Mesothelial cell of epicardium (in vitro differentiated cells): ENCODE data around the gene ZNF85. TPM values are rescaled to one million over a fixed set of nuclear protein-coding genes. Genes with fewer than 3 reads are reported as not detected.
"Not testable (repeated sequence)": the region's sequence is repeated elsewhere in the genome, so short reads cannot be mapped to it uniquely, and the experiment has no call there.

Source experiments
- DNase-seq, 2 experiments: peaks; one replicate each; pipeline ENCODE4 v3.0.0; 2021; ENCODE audit warnings: low spot score in 2 of 2; ENCODE audit not compliant: unreplicated experiment in 2 of 2
- H3K27ac Mint-ChIP-seq: 2 replicates; pipeline ENCODE4 v1.8.0; 2021; ENCODE audit warnings: mixed read lengths
- H3K27me3 Mint-ChIP-seq: 2 replicates; pipeline ENCODE4 v1.8.0; 2021; ENCODE audit warnings: low read depth, mixed read lengths
- H3K36me3 Mint-ChIP-seq: 2 replicates; pipeline ENCODE4 v1.8.0; 2021; ENCODE audit warnings: mixed read lengths
- H3K4me1 Mint-ChIP-seq: 2 replicates; pipeline ENCODE4 v1.8.0; 2021; ENCODE audit warnings: mixed read lengths
- H3K4me3 Mint-ChIP-seq: 2 replicates; pipeline ENCODE4 v1.8.0; 2021; ENCODE audit warnings: mild to moderate bottlenecking, moderate library complexity, mixed read lengths
- H3K9me3 Mint-ChIP-seq: 2 replicates; pipeline ENCODE4 v1.8.0; 2021; ENCODE audit warnings: mixed read lengths
- CTCF ChIP-seq: fragments of 200-600 bp; sonication (generic); IDR thresholded peaks from one replicate; pipeline ENCODE4 v1.5.0; 2021; ENCODE audit warnings: antibody characterized with exemption; ENCODE audit not compliant: unreplicated experiment
- total RNA-seq: library from RNA; stranded (reverse); gene quantifications from 3 replicates; pipeline ENCODE4 v1.2.1, GENCODE V29; 2021

Gene ZNF85
- total RNA-seq, 1 donor from 2014 or later, result 18.2 TPM

- peaks cover 11% of the 10 kb centered on the region for H3K36me3 Mint-ChIP-seq
- peaks cover 22% of the 10 kb centered on the region for H3K4me1 Mint-ChIP-seq
- no peak for TF ChIP-seq CTCF
- DNase-seq, result no peak
- no peak overlapping the region for H3K27ac Mint-ChIP-seq
- no peak overlapping the region for H3K4me3 Mint-ChIP-seq
- peaks cover 4% of the 10 kb centered on the region for H3K9me3 Mint-ChIP-seq
- H3K27me3 Mint-ChIP-seq, result no peaks in the 10 kb centered on the region
Measured at GRCh38 chr19:20928371-20928770, 5.3 kb downstream of the ZNF85 start.

DNA sequence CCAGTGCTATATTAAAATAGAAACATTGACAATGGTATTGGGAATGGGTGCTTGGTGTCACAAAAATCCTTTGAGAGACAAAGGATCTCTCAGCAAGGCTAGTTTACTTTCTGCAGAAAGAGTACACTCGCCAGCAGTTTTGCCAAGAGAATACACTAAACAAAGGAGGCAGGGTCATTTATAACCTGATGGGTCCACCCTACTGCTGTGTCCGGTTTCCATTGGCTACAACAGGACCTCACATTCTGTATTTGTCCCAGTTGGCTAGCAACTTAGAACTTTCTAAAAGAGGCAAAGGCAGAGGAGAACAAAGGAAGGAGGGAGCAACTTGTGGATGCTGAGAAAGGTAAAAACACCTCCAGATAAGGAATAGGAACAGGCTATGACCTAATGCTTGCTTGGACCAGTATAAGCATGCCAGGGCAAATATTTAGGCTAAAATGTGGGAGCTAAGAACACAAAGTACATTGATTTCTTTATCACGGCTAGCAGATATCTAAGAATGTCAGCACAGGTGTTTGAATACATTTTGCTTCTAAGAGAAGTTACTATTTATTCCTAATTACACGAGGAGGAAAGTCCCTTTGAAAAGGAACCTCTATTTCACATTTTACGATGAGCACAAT, 13.4 kb downstream of the ZNF85 start:
- not testable (repeated sequence) for H3K27ac Mint-ChIP-seq, H3K27me3 Mint-ChIP-seq, H3K4me3 Mint-ChIP-seq, H3K9me3 Mint-ChIP-seq, H3K4me1 Mint-ChIP-seq, DNase-seq
- peaks cover 35% of the 10 kb centered on the region for H3K36me3 Mint-ChIP-seq

GRCh38 chr19:20952561-20953095, 29.6 kb downstream of the ZNF85 start:
- DNase-seq, H3K27ac Mint-ChIP-seq, H3K27me3 Mint-ChIP-seq, H3K4me1 Mint-ChIP-seq, H3K4me3 Mint-ChIP-seq: not testable (repeated sequence)
- Mint-ChIP-seq H3K9me3 (peaks cover 29% of the 10 kb centered on the region), H3K36me3 (peaks cover 31% of the 10 kb centered on the region)

GRCh38 chr19:20964798-20965197, 41.7 kb downstream of the ZNF85 start:
- no peaks in the 10 kb centered on the region for H3K36me3 Mint-ChIP-seq
- no peak for TF ChIP-seq CTCF
- no peak for DNase-seq
- peaks cover 45% of the 10 kb centered on the region for H3K9me3 Mint-ChIP-seq
- H3K27me3 Mint-ChIP-seq, result no peaks in the 10 kb centered on the region
- H3K4me1 Mint-ChIP-seq, result no peaks in the 10 kb centered on the region
- no peak overlapping the region for H3K4me3 Mint-ChIP-seq
- H3K27ac Mint-ChIP-seq, result no peak overlapping the region

DNA sequence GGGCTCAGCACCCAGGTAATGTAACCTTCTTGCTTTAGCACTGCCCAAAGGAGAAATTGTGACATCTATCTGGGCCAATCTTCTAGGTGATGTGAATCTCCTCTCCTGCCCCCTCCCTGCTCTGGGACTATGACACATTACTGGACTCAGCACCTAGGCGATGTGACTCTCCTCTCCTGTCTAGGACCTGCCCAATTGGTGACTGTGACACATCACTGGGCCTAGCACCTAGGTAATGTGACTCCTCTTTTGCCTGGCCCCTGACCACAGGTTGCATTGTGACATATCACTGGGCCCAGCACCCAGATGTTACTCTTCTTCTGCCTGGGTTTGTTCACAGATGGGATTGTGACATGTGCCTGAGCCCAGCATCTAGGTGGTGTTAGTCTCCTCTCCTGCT, 45.0 kb downstream of the ZNF85 start:
- no peak for DNase-seq
- Mint-ChIP-seq H3K27ac (no peak overlapping the region), H3K27me3 (no peaks in the 10 kb centered on the region), H3K4me3 (no peak overlapping the region), H3K36me3 (no peaks in the 10 kb centered on the region), H3K9me3 (peaks cover 26% of the 10 kb centered on the region), H3K4me1 (no peaks in the 10 kb centered on the region)
- TF ChIP-seq CTCF, result no peak

DNA sequence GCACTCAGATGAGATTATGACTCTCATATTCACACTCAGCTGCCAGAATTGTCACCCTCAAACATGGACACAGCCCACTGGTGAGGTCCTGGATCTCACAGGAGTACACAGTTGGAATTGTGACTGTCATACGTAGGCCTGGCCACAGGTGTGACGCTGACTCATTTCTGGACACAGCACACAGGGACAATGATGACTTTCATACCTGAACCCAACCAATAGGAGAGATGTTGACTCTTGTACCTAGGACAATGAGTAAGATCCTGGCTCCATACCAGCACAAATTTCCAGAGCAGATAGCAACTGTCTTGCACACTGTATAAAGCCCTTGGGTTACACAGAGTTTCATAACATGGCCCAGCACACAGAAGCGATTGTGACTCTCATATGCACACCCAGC, 46.4 kb downstream of the ZNF85 start:
- DNase-seq, result no peak
- H3K36me3 Mint-ChIP-seq, result no peaks in the 10 kb centered on the region
- H3K27ac Mint-ChIP-seq, result no peak overlapping the region
- TF ChIP-seq CTCF, result no peak
- no peak overlapping the region for H3K4me3 Mint-ChIP-seq
- no peaks in the 10 kb centered on the region for H3K27me3 Mint-ChIP-seq
- H3K9me3 Mint-ChIP-seq, result peaks cover 19% of the 10 kb centered on the region
- H3K4me1 Mint-ChIP-seq, result no peaks in the 10 kb centered on the region

GRCh38 chr19:20969898-20970297, 46.8 kb downstream of the ZNF85 start:
- H3K9me3 Mint-ChIP-seq, result peaks cover 18% of the 10 kb centered on the region
- no peak for TF ChIP-seq CTCF

DNA sequence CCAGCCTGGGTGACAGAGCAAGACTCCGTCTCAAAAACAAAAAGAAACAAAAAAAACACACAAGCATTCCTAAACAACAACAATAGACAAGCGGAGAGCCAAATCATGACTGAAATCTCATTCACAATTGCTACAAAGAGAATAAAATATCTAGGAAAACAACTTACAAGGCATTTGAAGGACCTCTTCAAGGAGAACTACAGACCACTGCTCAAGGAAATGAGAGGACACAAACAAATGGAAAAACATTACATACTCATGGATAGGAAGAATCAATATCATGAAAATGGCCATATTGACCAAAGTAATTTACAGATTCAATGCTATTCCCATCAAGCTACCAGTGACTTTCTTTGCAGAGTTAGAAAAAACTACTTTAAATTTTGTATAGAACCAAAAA, 69.7 kb downstream of the ZNF85 start:
- H3K27me3 Mint-ChIP-seq, DNase-seq, H3K27ac Mint-ChIP-seq, H3K4me1 Mint-ChIP-seq, H3K36me3 Mint-ChIP-seq, H3K4me3 Mint-ChIP-seq: not testable (repeated sequence)
- peaks cover 39% of the 10 kb centered on the region for H3K9me3 Mint-ChIP-seq

More at GRCh38 chr19:20969898-20970297, 46.8 kb downstream of the ZNF85 start:
- H3K27ac Mint-ChIP-seq, result no peak overlapping the region
- H3K27me3 Mint-ChIP-seq, result no peaks in the 10 kb centered on the region
- DNase-seq, result no peak
- H3K36me3 Mint-ChIP-seq, result no peaks in the 10 kb centered on the region
- H3K4me1 Mint-ChIP-seq, result no peaks in the 10 kb centered on the region
- H3K4me3 Mint-ChIP-seq, result no peak overlapping the region
